GM21723 (cell line): ENCODE measurements around the gene FADS3.
"Not testable (repeated sequence)": the region's sequence is repeated elsewhere in the genome, so short reads cannot be mapped to it uniquely, and the experiment has no call there.

Experiments used
- ATAC-seq: cut with Tn5 transposase; IDR thresholded peaks from one replicate; pipeline ENCODE4 v1.9.1; 2021; ENCODE audit warnings: mild to moderate bottlenecking, moderate library complexity; ENCODE audit not compliant: unreplicated experiment

The FADS3 gene

GRCh38 chr11:61882267-61882666 lies 9.1 kb downstream of the FADS3 start:
- ATAC-seq: not testable (repeated sequence)

DNA sequence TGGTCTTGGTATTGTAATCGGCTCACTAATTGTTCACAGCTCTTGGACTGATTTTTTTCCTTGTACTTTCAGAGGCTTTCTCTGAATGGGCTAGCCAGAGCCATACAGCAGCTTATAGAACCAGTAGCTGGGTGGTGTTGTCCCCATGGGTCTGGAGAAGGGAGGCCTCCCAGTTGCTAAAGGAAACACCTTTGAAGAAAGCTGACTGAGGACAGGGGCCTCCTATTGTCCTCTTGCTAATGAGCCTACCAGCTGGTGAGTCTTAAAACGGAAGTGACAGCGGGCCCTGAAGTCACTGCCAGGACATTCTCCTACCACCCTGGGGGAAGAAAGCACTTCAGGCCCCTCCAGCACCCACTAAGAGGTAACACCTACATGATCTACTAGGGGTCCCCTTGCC lies 9.9 kb downstream of the FADS3 start:
- ATAC-seq: no peak

DNA sequence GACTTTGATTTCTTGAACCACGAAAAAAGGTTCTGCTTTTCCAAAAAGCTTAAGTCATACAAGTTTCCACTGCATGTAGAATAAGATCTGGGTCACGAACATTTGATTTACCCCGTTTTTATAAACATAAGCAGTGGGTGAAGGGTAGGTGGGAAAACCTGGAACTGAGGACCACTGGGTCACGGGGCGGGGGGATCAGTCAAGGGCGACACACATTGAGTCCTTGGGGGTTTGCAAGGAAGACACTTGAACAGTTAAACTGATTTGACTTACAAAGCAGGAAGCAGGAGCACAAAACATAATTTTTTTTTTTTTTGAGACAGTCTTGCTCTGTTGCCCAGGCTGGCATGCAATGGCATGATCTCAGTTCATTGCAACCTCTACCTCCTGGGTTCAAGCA lies 10.9 kb downstream of the FADS3 start:
- ATAC-seq: no peak

GRCh38 chr11:61880031-61880430 lies 11.3 kb downstream of the FADS3 start:
- ATAC-seq: no peak

- no peak for ATAC-seq
Measured at GRCh38 chr11:61879152-61879551, 12.2 kb downstream of the FADS3 start.

DNA sequence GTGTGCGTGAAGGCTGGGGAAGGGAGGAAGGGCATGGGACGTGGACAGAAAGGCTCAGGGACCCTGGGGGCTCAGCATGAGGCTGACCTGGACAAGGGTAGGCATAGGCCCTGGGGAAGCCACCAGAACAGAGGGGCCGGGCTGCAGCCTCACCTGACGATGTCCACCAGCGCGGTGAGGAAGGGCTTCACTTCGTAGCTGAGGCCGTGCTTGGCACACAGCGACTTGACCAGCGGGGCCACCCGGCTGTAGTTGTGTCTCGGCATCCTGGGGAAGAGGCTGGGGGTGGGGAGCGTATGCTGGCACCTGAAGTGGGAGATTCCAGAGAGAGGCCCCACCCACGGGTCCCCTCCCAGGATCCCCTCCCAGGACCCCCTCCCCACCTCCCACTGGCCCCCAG lies 15.6 kb downstream of the FADS3 start:
- ATAC-seq: no peak

- ATAC-seq: no peak
Measured at GRCh38 chr11:61874853-61875252, 16.5 kb downstream of the FADS3 start.

DNA sequence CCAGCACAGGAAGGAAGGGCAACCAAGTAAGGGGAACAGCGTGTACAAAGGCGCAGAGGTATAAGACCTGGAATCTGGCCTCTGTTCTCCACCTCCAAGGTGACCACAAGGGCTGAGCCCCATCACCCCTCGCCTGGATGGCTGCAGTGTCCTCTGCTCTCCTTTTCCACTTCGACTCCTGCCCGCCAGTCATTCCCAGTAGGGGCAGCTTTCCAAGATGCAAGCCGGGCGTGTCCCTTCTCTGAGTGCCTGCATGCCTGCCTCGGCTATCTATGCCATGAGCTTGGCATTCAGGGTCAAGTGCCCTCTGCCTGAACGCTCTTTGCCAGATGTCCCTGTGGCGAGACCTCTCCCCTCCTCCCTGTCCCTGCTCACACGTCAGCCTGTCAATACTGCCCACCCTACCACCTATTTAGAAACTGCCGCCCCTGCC lies 17.0 kb downstream of the FADS3 start:
- ATAC-seq: no peak

DNA sequence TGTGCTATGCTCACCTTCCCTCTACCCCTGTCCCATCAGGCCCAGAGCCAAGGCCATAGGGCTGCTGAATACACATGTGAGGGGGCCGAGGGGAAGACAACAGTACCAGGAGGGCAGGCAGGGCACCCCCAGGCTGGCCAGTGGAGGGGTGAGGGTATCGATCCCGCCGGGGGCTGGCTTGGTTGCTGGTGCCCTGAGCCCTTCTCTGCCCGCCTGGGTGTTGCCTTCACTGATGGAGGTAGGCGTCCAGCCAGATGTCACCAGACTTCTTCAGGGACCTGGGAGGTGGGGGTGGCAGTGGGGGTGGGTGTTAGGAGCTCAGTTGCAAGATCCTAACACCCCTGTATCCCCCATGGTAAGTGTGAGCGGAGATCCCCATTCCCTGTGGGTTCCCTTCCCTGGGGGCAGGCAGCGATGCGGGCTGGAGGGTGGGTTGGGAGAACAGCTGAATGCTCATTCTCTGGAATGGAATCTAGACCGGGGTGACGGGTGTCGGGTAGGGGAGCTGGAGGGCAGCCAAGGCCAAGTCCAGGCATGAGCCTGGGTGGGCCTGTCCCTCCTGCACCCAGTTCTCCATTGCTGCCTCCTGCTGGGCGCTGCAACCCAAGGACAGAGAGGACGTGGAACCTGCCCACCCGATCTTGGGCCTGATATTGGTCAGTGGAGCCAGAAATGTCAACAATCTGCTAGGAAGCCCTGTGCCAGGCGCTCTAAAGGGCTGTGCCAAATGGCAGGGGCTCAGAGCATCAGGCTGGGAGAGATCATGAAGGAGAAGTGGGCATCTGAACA lies 17.6 kb downstream of the FADS3 start:
- no peak for ATAC-seq

- no peak for ATAC-seq
Measured at GRCh38 chr11:61872935-61873565, 18.3 kb downstream of the FADS3 start.

DNA sequence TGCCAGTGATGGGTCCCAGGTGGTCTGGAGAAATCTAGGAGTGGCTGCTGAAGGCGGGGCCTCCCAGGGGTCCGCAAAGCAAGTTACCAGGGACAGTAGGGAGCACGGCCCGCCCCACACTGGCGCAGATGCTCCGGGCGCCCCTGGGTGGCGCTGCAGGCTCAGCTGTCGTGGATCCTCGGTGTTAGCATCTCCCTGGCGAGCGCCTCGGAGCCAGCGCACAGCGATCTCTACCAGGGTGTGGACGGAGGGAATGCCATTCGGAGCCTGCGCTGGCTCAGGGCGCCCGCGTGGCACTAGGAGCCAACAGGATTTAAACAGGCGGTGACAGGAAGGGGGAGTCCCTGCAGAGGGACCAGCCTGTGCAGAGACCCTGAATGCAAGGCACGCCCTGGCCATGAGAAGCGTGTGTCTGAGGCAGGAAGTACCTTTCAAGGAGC lies 20.2 kb downstream of the FADS3 start:
- peak; percentile 77 for ATAC-seq

DNA sequence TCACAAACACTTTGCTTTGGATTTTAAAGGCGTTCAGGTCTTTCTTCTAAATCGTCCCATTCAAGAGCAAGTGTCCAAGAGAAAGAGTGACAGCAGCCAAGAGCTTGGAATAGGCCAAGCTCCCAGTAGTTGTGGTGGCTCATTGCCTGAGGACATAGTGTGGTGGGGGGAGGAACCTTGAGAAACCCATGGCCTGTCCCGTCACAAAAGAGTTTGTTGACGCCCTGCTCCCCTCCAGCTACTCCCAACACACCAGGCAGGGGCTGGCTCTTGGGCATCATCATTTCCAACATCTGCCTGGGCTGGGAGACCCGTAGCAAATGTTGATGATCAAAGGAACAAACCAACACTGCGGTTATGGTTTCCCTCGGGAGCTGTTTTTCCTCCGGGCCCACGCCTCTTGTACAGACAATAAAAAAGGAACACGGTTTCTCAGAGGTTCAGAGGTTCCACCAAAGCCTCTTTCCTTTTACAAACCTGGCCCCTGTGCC lies 20.8 kb downstream of the FADS3 start:
- ATAC-seq: no peak

GRCh38 chr11:61869708-61870451 lies 21.5 kb downstream of the FADS3 start:
- ATAC-seq: no peak

GRCh38 chr11:61869429-61869707 lies 22.0 kb downstream of the FADS3 start:
- no peak for ATAC-seq

GRCh38 chr11:61868571-61869428 lies 22.5 kb downstream of the FADS3 start:
- ATAC-seq: no peak

- ATAC-seq: no peak
Measured at GRCh38 chr11:61866958-61867343, 24.4 kb downstream of the FADS3 start.

- no peak for ATAC-seq
Measured at GRCh38 chr11:61866231-61866957, 25.0 kb downstream of the FADS3 start.

GRCh38 chr11:61864814-61865775 lies 26.2 kb downstream of the FADS3 start:
- ATAC-seq: no peak

GRCh38 chr11:61863548-61864081 lies 27.7 kb downstream of the FADS3 start:
- no peak for ATAC-seq
